Thoracic aorta (tissue), 2 donors: ENCODE measurements around the gene IDE. TPM values are rescaled to one million over a fixed set of nuclear protein-coding genes. Genes with fewer than 3 reads are reported as not detected.
"Not testable (repeated sequence)": the region's sequence is repeated elsewhere in the genome, so short reads cannot be mapped to it uniquely, and the experiment has no call there.

Experiments used
- ATAC-seq: fragments of 150-250 bp; one replicate; pipeline ENCODE4 v1.8.0; 2017; ENCODE audit warnings: low read depth; ENCODE audit not compliant: insufficient number of reproducible peaks, low FRiP score
- DNase-seq: peaks from one replicate; pipeline ENCODE4 v3.0.0-alpha.2; 2020; ENCODE audit warnings: low spot score
- H3K27ac ChIP-seq, 2 donors: fragments of 200-600 bp; sonication (generic); 1 replicate in 1 of 2; 2 replicates in 1 of 2; pipeline ENCODE4 v1.5.1; 2016; ENCODE audit warnings: mild to moderate bottlenecking in 2 of 2, moderate library complexity in 2 of 2
- H3K27me3 ChIP-seq: fragments of 200-600 bp; sonication (generic); replicated peaks from 2 replicates; pipeline ENCODE4 v1.6.0; 2016; ENCODE audit warnings: mild to moderate bottlenecking; ENCODE audit not compliant: insufficient read depth
- H3K36me3 ChIP-seq: fragments of 200-600 bp; sonication (generic); one replicate; pipeline ENCODE4 v1.5.1; 2016
- H3K4me1 ChIP-seq, 2 donors: fragments of 200-600 bp; sonication (generic); 1 replicate in 1 of 2; 2 replicates in 1 of 2; pipeline versions ENCODE4 v1.5.1 to v1.6.0; 2016; ENCODE audit warnings: low read depth in 2 of 2, mild to moderate bottlenecking in 1 of 2; ENCODE audit not compliant: control insufficient read depth in 1 of 2
- H3K4me3 ChIP-seq: fragments of 200-600 bp; sonication (generic); 2 replicates; pipeline ENCODE4 v1.5.1; 2016; ENCODE audit warnings: mild to moderate bottlenecking
- H3K9me3 ChIP-seq: fragments of 200-600 bp; sonication (generic); 2 replicates; pipeline ENCODE4 v1.5.1; 2016
- total RNA-seq, 2 donors: library from RNA; depleted of rRNA; stranded (reverse); fragments of >200 nt; gene quantifications; one replicate each; pipeline versions ENCODE4 v1.1.0 to v1.2.3, GENCODE V29; 2016
- TF ChIP-seq, protein P1 (sequence below): fragments of 200-600 bp; sonication (generic); IDR thresholded peaks from one replicate; pipeline ENCODE4 v1.5.1; 2019; ENCODE audit warnings: antibody characterized with exemption

Gene IDE
- total RNA-seq, 2 donors from 2014 or later = 26.0 to 39.1 TPM

GRCh38 chr10:92572362-92573090 is 1.4 kb downstream of the IDE start:
- H3K4me3 ChIP-seq = peak overlapping the region; percentile 94
- H3K9me3 ChIP-seq = no peaks in the 10 kb centered on the region
- DNase-seq (no peak), ATAC-seq (no peak)
- no peaks in the 10 kb centered on the region for H3K27me3 ChIP-seq
- TF ChIP-seq, protein P1, sequence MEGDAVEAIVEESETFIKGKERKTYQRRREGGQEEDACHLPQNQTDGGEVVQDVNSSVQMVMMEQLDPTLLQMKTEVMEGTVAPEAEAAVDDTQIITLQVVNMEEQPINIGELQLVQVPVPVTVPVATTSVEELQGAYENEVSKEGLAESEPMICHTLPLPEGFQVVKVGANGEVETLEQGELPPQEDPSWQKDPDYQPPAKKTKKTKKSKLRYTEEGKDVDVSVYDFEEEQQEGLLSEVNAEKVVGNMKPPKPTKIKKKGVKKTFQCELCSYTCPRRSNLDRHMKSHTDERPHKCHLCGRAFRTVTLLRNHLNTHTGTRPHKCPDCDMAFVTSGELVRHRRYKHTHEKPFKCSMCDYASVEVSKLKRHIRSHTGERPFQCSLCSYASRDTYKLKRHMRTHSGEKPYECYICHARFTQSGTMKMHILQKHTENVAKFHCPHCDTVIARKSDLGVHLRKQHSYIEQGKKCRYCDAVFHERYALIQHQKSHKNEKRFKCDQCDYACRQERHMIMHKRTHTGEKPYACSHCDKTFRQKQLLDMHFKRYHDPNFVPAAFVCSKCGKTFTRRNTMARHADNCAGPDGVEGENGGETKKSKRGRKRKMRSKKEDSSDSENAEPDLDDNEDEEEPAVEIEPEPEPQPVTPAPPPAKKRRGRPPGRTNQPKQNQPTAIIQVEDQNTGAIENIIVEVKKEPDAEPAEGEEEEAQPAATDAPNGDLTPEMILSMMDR = no peak
- H3K36me3 ChIP-seq = no peaks in the 10 kb centered on the region
- H3K4me1 ChIP-seq = peaks cover 14 to 20% of the 10 kb centered on the region in 2 donors
- H3K27ac ChIP-seq = peak overlapping the region; percentile 86 to 91

DNA sequence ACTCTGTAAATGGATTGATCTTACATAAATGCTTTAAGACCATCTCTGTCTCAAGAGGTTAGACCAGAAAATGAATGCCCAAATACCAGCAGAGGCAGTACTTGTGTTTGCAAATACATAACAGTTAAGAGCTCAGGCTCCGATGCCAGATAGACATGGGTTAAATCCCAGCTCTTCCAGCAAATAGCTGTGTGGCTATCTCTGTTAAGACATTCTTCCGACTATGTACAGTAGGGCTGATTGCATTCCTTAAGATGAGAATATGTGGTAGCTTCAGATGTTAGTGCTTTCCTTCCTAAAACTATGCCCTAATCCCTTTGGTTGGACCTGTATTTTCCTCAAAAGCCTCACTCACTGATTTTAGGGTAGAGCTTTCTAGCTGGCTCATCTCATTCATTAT is 2.2 kb downstream of the IDE start:
- Histone ChIP-seq H3K4me1 (peaks cover 14 to 20% of the 10 kb centered on the region in 2 donors), H3K27ac (no peak overlapping the region), H3K9me3 (no peaks in the 10 kb centered on the region), H3K27me3 (no peaks in the 10 kb centered on the region), H3K4me3 (peak overlapping the region; percentile 3), H3K36me3 (no peaks in the 10 kb centered on the region)
- DNase-seq = no peak
- TF ChIP-seq, protein P1 = no peak
- ATAC-seq = no peak

DNA sequence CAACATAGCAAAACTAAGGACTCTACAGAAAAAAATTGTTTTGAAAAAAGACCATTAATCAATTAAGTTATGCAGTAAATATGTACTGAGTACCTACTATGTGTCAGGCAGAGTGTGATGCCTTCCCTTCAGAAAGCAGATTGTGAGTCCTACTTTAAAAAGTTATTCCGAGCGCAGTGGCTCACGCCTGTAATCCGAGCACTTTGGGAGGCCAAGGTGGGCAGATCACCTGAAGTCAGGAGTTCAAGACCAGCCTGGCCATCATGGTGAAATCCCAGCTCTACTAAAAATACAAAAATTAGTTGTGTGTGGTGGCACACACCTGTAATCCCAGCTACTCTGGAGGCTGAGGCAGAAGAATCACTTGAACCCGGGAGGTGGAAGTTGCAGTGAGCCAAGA is 4.2 kb downstream of the IDE start:
- not testable (repeated sequence) for H3K9me3 ChIP-seq, H3K27ac ChIP-seq, DNase-seq, H3K4me3 ChIP-seq, H3K27me3 ChIP-seq, H3K36me3 ChIP-seq, ATAC-seq
- peaks cover 10 to 15% of the 10 kb centered on the region in 2 donors for H3K4me1 ChIP-seq

DNA sequence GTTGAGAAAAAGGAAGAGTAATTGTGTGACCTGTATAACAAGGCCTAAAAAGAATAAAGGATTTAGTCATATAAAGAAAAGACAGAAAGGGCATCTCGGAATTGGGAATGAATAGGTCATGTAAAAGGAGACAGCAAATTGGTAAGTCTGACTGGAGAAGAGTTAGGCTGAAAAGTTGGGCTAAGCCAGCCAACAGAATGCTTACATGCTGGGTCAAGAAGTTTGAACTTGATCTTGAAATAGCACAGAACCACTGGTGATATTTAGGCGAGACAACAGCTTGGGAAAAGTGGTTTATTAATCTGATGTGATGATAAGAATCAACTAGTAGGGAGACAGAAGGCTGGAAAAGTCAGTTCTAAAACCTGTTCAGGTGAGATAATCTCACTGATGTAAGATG is 4.8 kb downstream of the IDE start:
- Histone ChIP-seq H3K4me1 (peaks cover 10 to 14% of the 10 kb centered on the region in 2 donors), H3K9me3 (no peaks in the 10 kb centered on the region), H3K36me3 (no peaks in the 10 kb centered on the region), H3K27ac (no peak overlapping the region), H3K27me3 (no peaks in the 10 kb centered on the region), H3K4me3 (no peak overlapping the region)
- no peak for DNase-seq
- ATAC-seq = no peak
- TF ChIP-seq, protein P1 = no peak

DNA sequence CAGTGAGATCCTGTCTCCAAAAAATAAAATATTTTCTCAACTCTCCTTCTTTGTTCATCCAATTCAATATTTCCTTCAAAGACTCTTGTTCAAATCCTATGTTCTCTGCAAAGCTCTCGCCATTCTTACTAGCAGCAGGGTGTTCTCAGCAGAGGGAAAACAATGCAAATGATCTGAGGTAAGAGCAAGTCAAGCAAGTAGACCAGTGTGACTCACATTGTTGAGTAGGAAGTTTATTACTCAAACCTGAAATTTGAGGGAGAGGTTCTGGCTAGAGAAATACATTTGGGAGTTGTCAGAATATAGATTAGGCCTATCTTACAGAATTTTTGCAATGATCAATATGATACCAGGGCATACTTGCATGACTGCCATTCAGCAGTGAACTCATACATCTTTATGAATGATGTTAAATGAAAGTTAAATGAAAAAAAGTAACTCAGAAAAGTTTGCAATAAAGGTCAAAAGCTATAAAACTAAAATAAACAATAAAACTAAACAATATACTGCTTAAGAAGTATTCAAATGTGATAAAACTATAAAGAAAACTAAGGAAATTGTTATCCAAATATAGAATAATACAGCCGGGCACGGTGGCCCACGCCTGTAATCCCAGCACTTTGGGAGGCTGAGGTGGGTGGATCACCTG is 5.8 kb downstream of the IDE start:
- Histone ChIP-seq H3K27me3 (no peaks in the 10 kb centered on the region), H3K4me3 (no peak overlapping the region), H3K27ac (no peak overlapping the region), H3K9me3 (no peaks in the 10 kb centered on the region), H3K36me3 (no peaks in the 10 kb centered on the region), H3K4me1 (peaks cover 10 to 14% of the 10 kb centered on the region in 2 donors)
- ATAC-seq (no peak), DNase-seq (no peak)
- TF ChIP-seq, protein P1 = no peak
